HEK293 (cell line): ENCODE data around the gene SRP9.

Source experiments
- HIC1 ChIP-seq: fragments of 450-650 bp; formaldehyde crosslinking; IDR thresholded peaks from 2 replicates; pipeline ENCODE4 v1.5.1; 2016; ENCODE audit warnings: missing biosample characterization, missing genetic modification characterization
- INSM2 ChIP-seq: fragments of 450-650 bp; formaldehyde crosslinking; IDR thresholded peaks from 2 replicates; pipeline ENCODE4 v1.5.1; 2016; ENCODE audit warnings: missing biosample characterization, missing genetic modification characterization
- KLF7 ChIP-seq: fragments of 450-650 bp; formaldehyde crosslinking; IDR thresholded peaks from 2 replicates; pipeline ENCODE4 v1.5.1; 2016; ENCODE audit warnings: missing biosample characterization, missing genetic modification characterization, borderline replicate concordance
- KLF8 ChIP-seq: fragments of 450-650 bp; formaldehyde crosslinking; IDR thresholded peaks from 2 replicates; pipeline ENCODE4 v1.5.1; 2016; ENCODE audit warnings: missing biosample characterization, missing genetic modification characterization
- OSR2 ChIP-seq: fragments of 450-650 bp; formaldehyde crosslinking; IDR thresholded peaks from 2 replicates; pipeline ENCODE4 v1.5.1; 2016; ENCODE audit warnings: missing biosample characterization, missing genetic modification characterization
- OVOL3 ChIP-seq: fragments of 450-650 bp; formaldehyde crosslinking; IDR thresholded peaks from 2 replicates; pipeline ENCODE4 v1.5.1; 2016; ENCODE audit warnings: missing biosample characterization, missing genetic modification characterization
- PATZ1 ChIP-seq: fragments of 450-650 bp; formaldehyde crosslinking; IDR thresholded peaks from 2 replicates; pipeline ENCODE4 v1.5.1; 2016; ENCODE audit warnings: missing biosample characterization, missing genetic modification characterization
- PRDM10 ChIP-seq: fragments of 450-650 bp; formaldehyde crosslinking; IDR thresholded peaks from 2 replicates; pipeline ENCODE4 v1.5.1; 2016; ENCODE audit warnings: missing biosample characterization, missing genetic modification characterization
- RBAK ChIP-seq: fragments of 450-650 bp; formaldehyde crosslinking; IDR thresholded peaks from 2 replicates; pipeline ENCODE4 v1.5.1; 2016; ENCODE audit warnings: missing biosample characterization, missing genetic modification characterization
- YY2 ChIP-seq: fragments of 450-650 bp; formaldehyde crosslinking; IDR thresholded peaks from 2 replicates; pipeline ENCODE4 v1.5.1; 2016; ENCODE audit warnings: missing biosample characterization, missing genetic modification characterization
- ZBTB10 ChIP-seq: fragments of 450-650 bp; formaldehyde crosslinking; IDR thresholded peaks from 2 replicates; pipeline ENCODE4 v1.5.1; 2016; ENCODE audit warnings: missing biosample characterization, missing genetic modification characterization
- ZBTB21 ChIP-seq: fragments of 450-650 bp; formaldehyde crosslinking; IDR thresholded peaks from 2 replicates; pipeline ENCODE4 v1.5.1; 2017; ENCODE audit warnings: missing biosample characterization, missing genetic modification characterization
- ZBTB49 ChIP-seq: fragments of 450-650 bp; formaldehyde crosslinking; IDR thresholded peaks from 2 replicates; pipeline ENCODE4 v1.5.1; 2016; ENCODE audit warnings: missing biosample characterization, missing genetic modification characterization, low read depth
- ZNF114 ChIP-seq: fragments of 450-650 bp; formaldehyde crosslinking; IDR thresholded peaks from 2 replicates; pipeline ENCODE4 v1.5.0; 2017; ENCODE audit warnings: missing biosample characterization, missing genetic modification characterization
- ZNF138 ChIP-seq: fragments of 450-650 bp; formaldehyde crosslinking; IDR thresholded peaks from 2 replicates; pipeline ENCODE4 v1.5.1; 2016; ENCODE audit warnings: missing biosample characterization, missing genetic modification characterization, borderline replicate concordance
- ZNF26 ChIP-seq: fragments of 450-650 bp; formaldehyde crosslinking; IDR thresholded peaks from 2 replicates; pipeline ENCODE4 v1.5.1; 2016; ENCODE audit warnings: missing biosample characterization, missing genetic modification characterization
- ZNF341 ChIP-seq: fragments of 450-650 bp; formaldehyde crosslinking; IDR thresholded peaks from 2 replicates; pipeline ENCODE4; 2016; ENCODE audit warnings: low read depth, missing biosample characterization, missing genetic modification characterization
- ZNF501 ChIP-seq: fragments of 450-650 bp; formaldehyde crosslinking; IDR thresholded peaks from 2 replicates; pipeline ENCODE4 v1.5.1; 2016; ENCODE audit warnings: missing biosample characterization, missing genetic modification characterization
- ZNF529 ChIP-seq: fragments of 450-650 bp; formaldehyde crosslinking; IDR thresholded peaks from 2 replicates; pipeline ENCODE4 v1.5.1; 2017; ENCODE audit warnings: missing genetic modification characterization, missing biosample characterization; ENCODE audit not compliant: insufficient replicate concordance
- ZNF555 ChIP-seq: fragments of 450-650 bp; formaldehyde crosslinking; conservative IDR thresholded peaks from 2 replicates; pipeline ENCODE4 v1.5.1; 2017; ENCODE audit warnings: missing biosample characterization, mild to moderate bottlenecking, missing genetic modification characterization, inconsistent platforms
- ZNF610 ChIP-seq: fragments of 450-650 bp; formaldehyde crosslinking; IDR thresholded peaks from 2 replicates; pipeline ENCODE4 v1.5.1; 2016; ENCODE audit warnings: missing biosample characterization, missing genetic modification characterization, borderline replicate concordance
- ZNF792 ChIP-seq: fragments of 450-650 bp; formaldehyde crosslinking; IDR thresholded peaks from 2 replicates; pipeline ENCODE4 v1.5.1; 2016; ENCODE audit warnings: missing biosample characterization, missing genetic modification characterization

SRP9 gene

GRCh38 chr1:225746361-225747179, 31.1 kb upstream of the SRP9 start (continued):
- TF ChIP-seq INSM2 (tag by site-specific recombination) (no peak), HIC1 (tag by site-specific recombination) (peak; percentile 21; the same call in 1 of the 2 replicates), ZNF341 (tag by site-specific recombination) (0 out of 2 replicates have a peak, but pooled peaks have one; percentile 52), ZBTB10 (tag by site-specific recombination) (no peak), ZBTB49 (tag by site-specific recombination) (no peak), ZNF26 (no peak), RBAK (tag by site-specific recombination) (no peak), PATZ1 (tag by site-specific recombination) (peak; percentile 71; the same call in 1 of the 2 replicates), ZBTB21 (tag by site-specific recombination) (no peak), KLF8 (tag by site-specific recombination) (no peak), PRDM10 (tag by site-specific recombination) (peak; percentile 40), YY2 (tag by site-specific recombination) (no peak), ZNF610 (tag by site-specific recombination) (no peak), ZNF529 (tag by site-specific recombination) (no peak), ZNF138 (tag by site-specific recombination) (no peak), ZNF555 (tag by site-specific recombination) (no peak), ZNF792 (tag by site-specific recombination) (no peak), KLF7 (tag by site-specific recombination) (no peak), OSR2 (peak; percentile 13), OVOL3 (tag by site-specific recombination) (no peak), ZNF114 (no peak), ZNF501 (0 out of 2 replicates have a peak, but pooled peaks have one; percentile 45)
